Renal pelvis (tissue), 4 donors: ENCODE measurements around the gene GALNT17. TPM values are rescaled to one million over a fixed set of nuclear protein-coding genes. Genes with fewer than 3 reads are reported as not detected.
"Not testable (repeated sequence)": the region's sequence is repeated elsewhere in the genome, so short reads cannot be mapped to it uniquely, and the experiment has no call there.

Experiments
- DNase-seq: peaks from one replicate; pipeline ENCODE4 v3.0.0-alpha.2; 2013
- polyA plus RNA-seq, 3 donors: library from polyadenylated mRNA; unstranded; fragments of 120-200 nt; gene quantifications; one replicate each; pipeline ENCODE4 v1.2.1, GENCODE V29; 2013; ENCODE audit not compliant: insufficient read length in 3 of 3

The GALNT17 gene
- polyA plus RNA-seq, 3 donors, result 3.5 to 5.6 (median 4.5) TPM

GRCh38 chr7:71235253-71235652 lies 103.3 kb downstream of the GALNT17 start:
- no peak for DNase-seq

GRCh38 chr7:71236230-71237105 lies 104.5 kb downstream of the GALNT17 start:
- no peak for DNase-seq

- no peak for DNase-seq
Observed at GRCh38 chr7:71237945-71238344, 106.0 kb downstream of the GALNT17 start.

- DNase-seq, result no peak
Observed at GRCh38 chr7:71238581-71239295, 106.8 kb downstream of the GALNT17 start.

GRCh38 chr7:71239586-71240268 lies 107.8 kb downstream of the GALNT17 start:
- DNase-seq, result peak; percentile 39

GRCh38 chr7:71243736-71244410 lies 111.9 kb downstream of the GALNT17 start:
- DNase-seq, result peak; percentile 39

- no peak for DNase-seq
Observed at GRCh38 chr7:71245038-71245437, 113.1 kb downstream of the GALNT17 start.

- DNase-seq, result no peak
Observed at GRCh38 chr7:71251706-71252105, 119.8 kb downstream of the GALNT17 start.

- no peak for DNase-seq
Observed at GRCh38 chr7:71254751-71255150, 122.8 kb downstream of the GALNT17 start.

- no peak for DNase-seq
Observed at GRCh38 chr7:71255537-71256178, 123.7 kb downstream of the GALNT17 start.

- DNase-seq, result no peak
Observed at GRCh38 chr7:71261066-71261465, 129.1 kb downstream of the GALNT17 start.

GRCh38 chr7:71262834-71263233 lies 130.9 kb downstream of the GALNT17 start:
- not testable (repeated sequence) for DNase-seq

GRCh38 chr7:71264005-71264404 lies 132.1 kb downstream of the GALNT17 start:
- no peak for DNase-seq

GRCh38 chr7:71266912-71267311 lies 135.0 kb downstream of the GALNT17 start:
- DNase-seq, result no peak

- DNase-seq, result no peak
Observed at GRCh38 chr7:71267734-71268469, 136.0 kb downstream of the GALNT17 start.

GRCh38 chr7:71270558-71270957 lies 138.6 kb downstream of the GALNT17 start:
- no peak for DNase-seq

GRCh38 chr7:71271203-71271602 lies 139.3 kb downstream of the GALNT17 start:
- DNase-seq, result no peak

GRCh38 chr7:71272509-71273490 lies 140.9 kb downstream of the GALNT17 start:
- DNase-seq, result peak; percentile 54

GRCh38 chr7:71278257-71278656 lies 146.3 kb downstream of the GALNT17 start:
- DNase-seq, result no peak
